ENCODE results near the gene MRPS9. TPM values are rescaled to one million over a fixed set of nuclear protein-coding genes. Genes with fewer than 3 reads are reported as not detected.
A peak's percentile ranks its signal among the peaks of the same experiment; 100 is the strongest.

The MRPS9 gene
- total RNA-seq, 1 experiment from 2014 or later: 60.0 TPM

GRCh38 chr2:105038383-105039061, 653 bp downstream of the MRPS9 start:
- H2BK15ac ChIP-seq (ENCODE audit: low read depth, low read length): 0 out of 2 replicates have a peak overlapping the region, but pooled peaks have one; percentile 16
- no peaks in the 10 kb centered on the region for H3K79me1 ChIP-seq (ENCODE audit: insufficient read depth, low read depth, low read length, poor library complexity, severe bottlenecking)
- H2BK5ac ChIP-seq (ENCODE audit: insufficient read length, low read length): peak overlapping the region; percentile 78
- H3K23ac ChIP-seq (ENCODE audit: insufficient read length, low read depth, low read length): no peak overlapping the region
- peak overlapping the region; percentile 6 for H2BK12ac ChIP-seq (ENCODE audit: insufficient read length, low read depth, low read length)
- Mint-ChIP-seq H3K4me1 (peaks cover 41 to 43% of the 10 kb centered on the region in 2 experiments), H3K27ac (peak overlapping the region; percentile 95 to 99 (median 96)), H3K9me3 (peaks cover 4% of the 10 kb centered on the region in 2 experiments; a peak in 3 of 5 replicates), H3K27me3 (ENCODE audit: low read depth) (no peaks in the 10 kb centered on the region), H3K4me3 (peak overlapping the region; percentile 95 to 98), H3K36me3 (ENCODE audit: insufficient read depth in 1 of 3, low read depth in 3 of 3) (peaks cover 3 to 10% (median 4%) of the 10 kb centered on the region in 3 experiments; a peak in 5 of 7 replicates)
- peak overlapping the region; percentile 95 for H3K14ac ChIP-seq (ENCODE audit: insufficient read depth, low read length)
- peak overlapping the region; percentile 68 for H4K5ac ChIP-seq (ENCODE audit: insufficient read length, low read depth, low read length)
- no CpG with 5 or more reads among the region's 17 CpGs for WGBS (ENCODE audit: extremely low coverage, insufficient read length, low lambda C conversion rate)
- no peaks in the 10 kb centered on the region for H3K4me1 ChIP-seq (ENCODE audit: insufficient read depth, low read length)
- no peak overlapping the region for H3T11ph ChIP-seq (ENCODE audit: low read length)
- peak overlapping the region; percentile 79 for H3K56ac ChIP-seq (ENCODE audit: insufficient read length, low read depth, low read length)
- peak overlapping the region; percentile 25 for H3K4ac ChIP-seq (ENCODE audit: low read depth, low read length)
- H4K91ac ChIP-seq (ENCODE audit: insufficient read length, low read depth, low read length): peak overlapping the region; percentile 30
- no peak for TF ChIP-seq CTCF (conservative IDR thresholded peaks at IDR 0.05)
- peaks cover 8% of the 10 kb centered on the region for H3K23me2 ChIP-seq (ENCODE audit: insufficient read length, low read depth, low read length, poor library complexity, severe bottlenecking)
- H3K27me3 ChIP-seq (ENCODE audit: insufficient read depth, low read length): no peaks in the 10 kb centered on the region
- peak overlapping the region; percentile 57 for H3K27ac ChIP-seq (ENCODE audit: insufficient read length, low read depth, low read length)
- H3K18ac ChIP-seq (ENCODE audit: insufficient read length, low read depth, low read length): peak overlapping the region; percentile 91
- H2AFZ ChIP-seq (ENCODE audit: low read length): peak overlapping the region; percentile 69
- peak overlapping the region; percentile 99 for H3K4me2 ChIP-seq (ENCODE audit: insufficient read depth, insufficient read length, low read length)
- peak overlapping the region; percentile 13 for H2AK5ac ChIP-seq (ENCODE audit: insufficient read length, low read length)
- DNase-seq: peak; percentile 55
- H4K8ac ChIP-seq (replicated peaks; ENCODE audit: insufficient read length, low read depth, low read length): peak overlapping the region; percentile 24
- H3K79me2 ChIP-seq (ENCODE audit: insufficient read depth, low read length): peaks cover 8% of the 10 kb centered on the region; the same call in 1 of the 2 replicates
- no peak overlapping the region for H2BK20ac ChIP-seq (ENCODE audit: low read depth, low read length, poor library complexity, severe bottlenecking)
- no peaks in the 10 kb centered on the region for H3K9me3 ChIP-seq (ENCODE audit: control insufficient read depth, low read depth, low read length)
- peak overlapping the region; percentile 97 for H3K9ac ChIP-seq (ENCODE audit: extremely low read depth, insufficient read length, low read length)
- H4K20me1 ChIP-seq (ENCODE audit: control insufficient read depth, insufficient read depth, insufficient read length): no peaks in the 10 kb centered on the region
- no peak overlapping the region for H2BK120ac ChIP-seq (ENCODE audit: low read depth, low read length, poor library complexity, severe bottlenecking)
